Frontal cortex (tissue), 4 donors: ENCODE results near the gene NCAM2. TPM values are rescaled to one million over a fixed set of nuclear protein-coding genes. Genes with fewer than 3 reads are reported as not detected.
A peak's percentile ranks its signal among the peaks of the same experiment; 100 is the strongest.

Experiments used
- DNase-seq, 2 donors: peaks; one replicate each; pipeline ENCODE4 v3.0.0; 2012; ENCODE audit warnings: low spot score in 2 of 2
- FAIRE-seq: peaks from 2 replicates; lab custom pipeline; 2012; peaks lifted over from hg19 to GRCh38; lab: Jason Lieb, UNC
- total RNA-seq: library from RNA; depleted of rRNA; stranded (reverse); fragments of >200 nt; gene quantifications from one replicate; pipeline ENCODE4 v1.2.3, GENCODE V29; 2014
- donor health status: control.
- donor health status: control.
- donor health status: control.

Gene NCAM2
- total RNA-seq, 1 donor from 2014 or later, result 63.6 TPM

GRCh38 chr21:21268885-21269284, 270.7 kb downstream of the NCAM2 start:
- DNase-seq (no peak), FAIRE-seq (no peak)

- FAIRE-seq (no peak), DNase-seq (no peak)
Observed at GRCh38 chr21:21279193-21279901, 281.1 kb downstream of the NCAM2 start.

- DNase-seq (no peak), FAIRE-seq (no peak)
Observed at GRCh38 chr21:21283810-21284209, 285.6 kb downstream of the NCAM2 start.

GRCh38 chr21:21286170-21286798, 288.1 kb downstream of the NCAM2 start:
- no peak for FAIRE-seq
- no peak for DNase-seq

GRCh38 chr21:21290751-21291150, 292.5 kb downstream of the NCAM2 start:
- FAIRE-seq, result no peak
- DNase-seq, result no peak

- DNase-seq (no peak), FAIRE-seq (no peak)
Observed at GRCh38 chr21:21291883-21292569, 293.8 kb downstream of the NCAM2 start.

GRCh38 chr21:21295303-21295702, 297.1 kb downstream of the NCAM2 start:
- no peak for FAIRE-seq
- DNase-seq, result no peak

GRCh38 chr21:21297211-21297610, 299.0 kb downstream of the NCAM2 start:
- FAIRE-seq (no peak), DNase-seq (no peak)

- no peak for FAIRE-seq
- no peak for DNase-seq
Observed at GRCh38 chr21:21301013-21301412, 302.8 kb downstream of the NCAM2 start.

GRCh38 chr21:21309510-21309909, 311.3 kb downstream of the NCAM2 start:
- DNase-seq (no peak), FAIRE-seq (no peak)

GRCh38 chr21:21324297-21324696, 326.1 kb downstream of the NCAM2 start:
- FAIRE-seq (no peak), DNase-seq (no peak)

GRCh38 chr21:21332492-21332891, 334.3 kb downstream of the NCAM2 start:
- DNase-seq (no peak), FAIRE-seq (no peak)

GRCh38 chr21:21341041-21341440, 342.8 kb downstream of the NCAM2 start:
- FAIRE-seq, result no peak

GRCh38 chr21:21345296-21345695, 347.1 kb downstream of the NCAM2 start:
- FAIRE-seq (no peak), DNase-seq (no peak)

More at GRCh38 chr21:21341041-21341440, 342.8 kb downstream of the NCAM2 start:
- no peak for DNase-seq

- DNase-seq (no peak), FAIRE-seq (no peak)
Observed at GRCh38 chr21:21345872-21346271, 347.7 kb downstream of the NCAM2 start.

GRCh38 chr21:21366277-21366676, 368.1 kb downstream of the NCAM2 start:
- FAIRE-seq, result no peak
- no peak for DNase-seq

GRCh38 chr21:21367583-21367982, 369.4 kb downstream of the NCAM2 start:
- FAIRE-seq (no peak), DNase-seq (no peak)

- FAIRE-seq (peak; percentile 96), DNase-seq (no peak)
Observed at GRCh38 chr21:21373969-21374368, 375.8 kb downstream of the NCAM2 start.

- no peak for FAIRE-seq
Observed at GRCh38 chr21:21383126-21383525, 384.9 kb downstream of the NCAM2 start.

GRCh38 chr21:21384977-21385376, 386.8 kb downstream of the NCAM2 start:
- DNase-seq, result no peak
- FAIRE-seq, result no peak

More at GRCh38 chr21:21383126-21383525, 384.9 kb downstream of the NCAM2 start:
- DNase-seq, result no peak

GRCh38 chr21:21385404-21385803, 387.2 kb downstream of the NCAM2 start:
- no peak for DNase-seq
- no peak for FAIRE-seq
